ENCODE data around the gene SLC2A9.

Gene SLC2A9

DNA sequence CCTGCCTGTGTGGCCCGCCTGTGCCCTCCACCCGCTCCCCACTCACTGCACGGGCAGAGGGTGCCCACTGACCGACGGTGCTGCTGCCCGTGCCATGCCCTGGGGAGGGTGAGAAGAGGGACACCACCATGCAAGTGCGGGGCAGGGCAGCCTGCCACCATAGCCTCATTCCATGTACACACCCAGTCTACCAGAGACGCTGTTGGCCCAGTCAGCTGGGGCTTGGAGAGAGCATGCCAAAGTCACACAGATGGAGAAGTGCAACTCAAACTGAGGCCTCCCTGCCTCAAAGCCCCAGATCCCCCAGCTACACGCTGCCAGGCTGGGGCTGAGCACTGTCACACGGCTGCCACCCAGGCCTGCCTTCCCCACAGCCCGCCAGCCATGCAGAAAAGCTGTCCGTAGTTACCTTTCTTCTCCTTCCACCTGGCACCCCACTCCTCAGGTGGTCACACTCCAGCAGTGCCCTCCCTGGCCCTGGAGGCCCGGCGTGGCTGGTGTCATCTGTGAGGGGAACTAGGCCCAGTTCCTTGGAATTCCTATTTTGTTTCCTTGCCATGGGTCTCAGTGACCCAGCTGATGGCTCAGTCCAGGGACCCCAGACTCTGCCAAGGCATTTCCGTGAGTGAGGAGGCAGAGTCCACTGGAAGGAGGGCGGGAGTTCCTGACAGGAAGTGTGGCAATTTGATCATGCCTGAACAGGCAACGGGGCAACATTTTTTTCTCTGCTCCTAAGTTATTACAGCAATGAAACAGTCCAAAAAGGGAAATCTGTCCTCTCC is at the start of gene SLC2A9:
SLC2A9 (minus strand) TSS at position 627 of the 782 bp plus-strand sequence; CDS start at position 559, 68 bp downstream.
- no peak for DNase-seq

- no peak for DNase-seq
Measured at GRCh38 chr4:10069075-10069642, 47.9 kb upstream of the SLC2A9 start.

DNA sequence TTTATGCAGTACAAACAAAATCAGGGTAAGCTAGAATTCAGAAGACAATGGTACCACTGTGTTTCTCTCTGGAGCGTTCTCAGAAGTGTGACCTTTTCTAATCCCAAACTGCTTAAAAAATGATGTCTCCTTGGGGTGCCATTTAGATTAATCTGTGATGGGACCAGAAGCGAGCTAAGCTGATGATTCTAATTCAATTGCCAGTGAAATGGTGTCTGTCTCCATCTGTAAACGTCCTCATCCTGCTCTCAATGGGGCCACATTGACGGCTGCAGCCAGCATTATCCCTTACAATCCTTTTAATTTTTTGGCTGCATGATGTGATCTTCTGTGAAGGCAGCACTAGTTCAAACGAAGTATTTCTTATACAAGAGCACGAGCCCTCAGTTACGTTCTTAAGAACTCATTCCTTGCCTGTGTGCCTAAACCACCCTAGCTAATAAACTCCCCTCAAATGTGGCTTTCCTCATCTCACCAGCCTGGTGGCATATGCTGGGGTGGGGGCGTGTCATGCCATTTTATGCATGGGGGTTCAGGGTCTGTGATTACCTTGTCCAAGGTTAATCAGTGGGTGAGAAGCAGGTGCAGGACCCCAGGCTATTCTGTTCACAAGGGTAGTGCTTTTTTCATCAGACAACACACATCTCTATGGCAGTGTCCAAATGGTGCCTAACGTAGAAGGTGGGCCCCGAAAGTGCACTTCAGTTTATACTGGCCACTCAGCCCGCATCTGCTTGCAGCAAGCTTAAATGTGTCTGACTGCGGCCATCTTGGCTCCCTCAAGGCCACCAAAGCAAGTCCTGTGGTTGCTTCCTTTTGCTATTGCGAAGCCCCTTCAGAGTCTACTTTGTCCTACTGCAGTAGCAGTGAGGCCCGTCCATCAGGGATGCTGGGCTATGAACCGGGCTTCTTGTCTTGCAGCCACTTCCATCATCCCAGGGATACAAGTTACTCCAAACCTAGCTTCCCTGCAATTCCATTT is 45.7 kb upstream of the SLC2A9 start:
- DNase-seq = no peak

DNA sequence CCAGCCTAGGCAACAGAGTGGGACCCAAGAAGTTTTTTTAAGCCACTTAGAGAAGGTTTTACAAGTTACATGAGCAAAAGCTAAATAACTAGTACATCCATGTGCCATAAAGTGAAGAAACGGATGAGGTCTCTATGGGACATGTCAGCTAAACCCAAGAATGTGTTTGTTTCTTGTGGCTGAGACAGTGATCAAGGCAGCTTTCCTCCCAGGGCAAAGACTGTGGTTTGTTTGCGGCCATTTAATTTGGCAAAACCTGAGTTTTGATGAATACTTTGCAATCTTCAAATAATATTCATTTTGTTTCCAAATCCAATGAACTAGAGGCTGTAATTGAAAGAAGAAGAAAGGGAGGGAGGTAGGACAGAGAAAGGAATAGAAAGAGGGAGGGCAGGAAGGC is 44.9 kb upstream of the SLC2A9 start:
- DNase-seq = no peak

- no peak for DNase-seq
Measured at GRCh38 chr4:10063544-10064300, 42.4 kb upstream of the SLC2A9 start.

GRCh38 chr4:10061650-10062415 is 40.5 kb upstream of the SLC2A9 start:
- DNase-seq = no peak

DNA sequence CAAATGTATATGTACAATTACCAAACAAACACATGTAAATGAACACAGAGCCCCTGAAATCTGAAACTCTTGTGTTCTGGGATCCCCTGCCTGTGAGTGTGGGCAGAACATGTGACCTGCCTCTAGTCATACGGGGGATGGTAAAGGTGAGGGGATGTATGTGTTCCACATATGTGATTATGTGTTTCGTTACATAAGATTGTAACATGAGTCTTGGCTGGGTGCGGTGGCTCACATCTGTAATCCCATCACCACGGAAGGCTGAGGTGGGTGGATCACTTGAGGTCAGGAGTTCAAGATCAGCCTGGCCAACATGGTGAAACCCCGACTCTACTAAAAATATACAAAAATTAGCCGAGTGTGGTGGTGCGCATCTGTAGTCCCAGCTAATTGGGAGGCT is 37.1 kb upstream of the SLC2A9 start:
- no peak for DNase-seq

DNA sequence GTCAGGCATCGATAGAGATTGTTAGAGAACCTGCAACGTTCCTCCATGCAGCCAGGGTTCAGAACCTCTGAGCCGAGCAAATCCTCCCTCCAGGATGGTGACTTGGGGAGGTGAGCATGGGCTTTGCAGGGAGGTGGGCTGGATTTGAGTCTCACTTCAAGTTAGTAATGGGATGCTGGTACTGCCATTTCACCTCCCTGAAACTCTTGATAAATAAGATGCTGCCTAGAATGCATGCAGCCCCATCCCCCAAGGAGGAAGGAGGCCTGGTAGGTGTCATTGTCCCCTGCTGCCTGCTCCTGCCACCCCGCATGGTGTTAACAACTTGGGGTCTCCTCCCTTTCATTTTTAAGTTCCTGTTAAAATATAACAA is 35.7 kb upstream of the SLC2A9 start:
- DNase-seq = no peak

DNA sequence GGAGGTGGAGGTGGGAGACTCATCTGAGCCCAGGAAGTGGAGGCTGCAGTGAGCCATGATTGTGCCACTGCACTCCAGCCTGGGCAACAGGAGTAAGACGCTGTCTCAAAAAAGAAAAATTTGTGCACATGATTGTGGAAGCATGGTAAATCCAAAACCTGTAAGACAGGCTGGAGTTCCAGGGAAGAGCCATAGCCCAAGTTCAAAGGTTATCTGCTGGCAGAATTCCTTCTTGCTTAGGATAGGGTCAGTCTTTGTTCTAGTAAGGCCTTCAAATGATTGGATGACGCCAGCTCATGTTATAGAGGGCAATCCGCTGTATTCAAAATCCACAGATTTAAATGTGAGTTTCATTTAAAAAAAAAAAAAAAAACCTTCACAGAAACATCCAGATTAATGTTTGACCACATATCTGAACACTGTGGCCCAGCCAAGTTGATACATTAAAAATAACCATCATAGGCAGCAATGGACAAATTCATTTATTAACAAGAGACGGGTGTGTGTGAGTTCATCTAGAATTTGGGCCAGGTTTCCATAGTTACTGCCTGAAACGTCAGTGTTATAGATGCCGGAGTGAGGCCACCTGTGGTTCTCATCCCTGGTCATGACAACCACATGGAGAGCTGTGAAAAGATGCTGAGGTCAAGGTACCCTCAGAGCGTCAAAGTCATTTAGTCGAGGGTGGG is 35.2 kb upstream of the SLC2A9 start:
- DNase-seq = no peak

DNA sequence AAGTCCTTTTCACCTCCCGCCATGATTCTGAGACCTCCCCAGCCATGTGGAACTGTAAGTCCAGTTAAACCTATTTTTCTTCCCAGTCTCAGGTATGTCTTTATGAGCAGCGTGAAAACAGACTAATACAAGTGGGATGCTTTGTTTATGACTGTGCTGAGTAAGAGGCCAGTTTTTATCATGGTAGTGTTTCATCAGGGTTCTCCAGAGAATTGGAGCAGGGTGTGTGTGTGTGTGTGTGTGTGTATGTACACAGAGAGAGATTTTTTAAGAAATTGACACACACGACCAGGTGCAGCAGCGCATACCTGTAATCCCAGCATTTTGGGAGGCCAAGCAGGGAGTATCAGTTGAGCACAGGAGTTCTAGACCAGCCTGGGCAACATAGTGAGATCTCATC is 34.6 kb upstream of the SLC2A9 start:
- DNase-seq = no peak

- no peak for DNase-seq
Measured at GRCh38 chr4:10054571-10055041, 33.3 kb upstream of the SLC2A9 start.

- no peak for DNase-seq
Measured at GRCh38 chr4:10053635-10054453, 32.5 kb upstream of the SLC2A9 start.

DNA sequence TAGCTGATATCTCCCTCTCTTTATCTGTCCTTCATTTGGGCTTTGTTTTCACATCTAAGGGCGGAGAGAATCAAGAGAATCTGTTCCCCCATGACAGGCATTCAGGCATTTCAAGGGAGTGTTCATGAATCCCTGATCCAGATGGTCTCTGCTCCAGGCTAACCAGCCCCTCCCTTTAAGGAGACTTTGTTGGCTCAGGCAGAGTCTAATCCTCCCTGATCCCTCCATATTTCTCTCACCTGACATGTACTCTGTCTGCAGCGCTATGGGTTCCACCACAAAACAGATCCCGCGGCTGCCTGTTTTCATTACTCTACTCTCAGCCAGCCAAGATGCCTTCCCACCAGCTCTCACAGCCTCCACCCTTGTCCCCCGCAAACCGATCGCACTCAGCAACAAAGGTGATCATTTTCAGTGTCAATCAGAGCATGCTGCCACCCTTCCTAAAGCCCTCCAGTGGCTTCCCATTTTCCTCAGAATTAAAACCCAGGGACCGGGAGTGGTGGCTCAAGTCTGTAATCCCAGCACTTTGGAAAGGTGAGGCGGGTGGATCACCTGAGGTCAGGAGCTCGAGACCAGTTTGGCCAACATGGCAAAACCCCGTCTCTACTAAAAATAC is 30.3 kb upstream of the SLC2A9 start:
- no peak for DNase-seq

- no peak for DNase-seq
Measured at GRCh38 chr4:10050721-10051120, 29.4 kb upstream of the SLC2A9 start.

GRCh38 chr4:10050261-10050661 is 29.0 kb upstream of the SLC2A9 start:
- DNase-seq = no peak

GRCh38 chr4:10048941-10049697 is 27.8 kb upstream of the SLC2A9 start:
- no peak for DNase-seq

DNA sequence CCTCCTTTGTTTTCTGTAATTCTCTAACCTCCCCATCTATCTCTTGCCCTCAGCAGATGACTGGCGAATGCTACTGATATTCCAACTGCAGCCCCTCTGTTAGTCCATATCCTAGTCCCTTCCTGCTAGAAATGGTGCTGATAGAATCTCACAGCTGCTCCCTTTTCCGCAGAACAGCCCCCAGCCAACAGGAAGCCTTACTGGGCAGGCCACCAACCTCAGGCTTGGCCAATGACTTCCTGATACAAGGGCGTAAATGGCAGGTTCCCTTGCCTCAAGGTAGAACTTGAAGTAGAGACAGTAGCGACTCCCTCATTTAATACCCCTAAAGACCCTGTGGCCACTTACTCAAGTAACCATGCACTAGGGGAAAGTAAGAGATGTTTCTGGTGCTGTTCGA is 26.7 kb upstream of the SLC2A9 start:
- DNase-seq = no peak

- no peak for DNase-seq
Measured at GRCh38 chr4:10046471-10046870, 25.2 kb upstream of the SLC2A9 start.

- no peak for DNase-seq
Measured at GRCh38 chr4:10045481-10045880, 24.2 kb upstream of the SLC2A9 start.

Data from CD4-positive, alpha-beta T cell treated with Interleukin-17A for 4 hours (primary cell).